ENCODE data around the gene TYW3. TPM values are rescaled to one million over a fixed set of nuclear protein-coding genes. Genes with fewer than 3 reads are reported as not detected.

The TYW3 gene
- total and polyA plus RNA-seq, 4 donors, result 6.2 to 13.1 (median 8.3) TPM

DNA sequence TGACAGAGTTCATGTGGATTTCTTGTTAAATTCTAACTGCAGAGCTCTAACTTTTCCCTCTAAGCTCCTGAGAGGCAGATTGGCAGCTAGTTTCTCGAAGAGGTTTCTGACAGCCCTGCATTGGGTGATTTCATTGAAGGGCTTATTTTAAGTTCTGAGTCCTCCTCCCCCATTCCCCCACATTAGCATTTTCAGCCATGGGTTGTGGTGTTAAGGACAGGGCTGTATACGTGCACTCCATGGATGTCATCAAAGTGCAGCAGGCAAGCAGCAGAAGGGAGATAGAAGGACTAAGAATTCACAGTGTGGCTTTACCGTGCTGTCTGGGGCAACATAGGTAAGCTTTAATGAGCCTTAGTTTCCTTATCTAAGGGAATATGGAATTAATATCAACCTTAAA is 19.1 kb upstream of the TYW3 start:
- TF ChIP-seq REST (IDR thresholded peaks at IDR 0.05), result no peak
- TF ChIP-seq JUND (IDR thresholded peaks at IDR 0.05), result no peak
- Histone ChIP-seq H3K36me3 (ENCODE audit: control insufficient read depth in 4 of 4, insufficient read depth in 3 of 4, low read depth in 1 of 4, low read length in 3 of 4) (peaks cover 5 to 84% (median 67%) of the 10 kb centered on the region in 4 donors), H3K27ac (ENCODE audit: low read depth in 1 of 2, low read length in 2 of 2) (no peak overlapping the region), H3K27me3 (ENCODE audit: control insufficient read depth in 4 of 4, insufficient read depth in 4 of 4, low read length in 3 of 4) (no peaks in the 10 kb centered on the region), H3K4me3 (ENCODE audit: low read depth in 1 of 3, low read length in 3 of 3) (no peak overlapping the region), H3K9me3 (ENCODE audit: control insufficient read depth in 4 of 4, low read length in 3 of 4) (no peaks in the 10 kb centered on the region), H3K9ac (ENCODE audit: low read depth in 1 of 2, low read length in 2 of 2) (no peak overlapping the region), H3K4me1 (ENCODE audit: control insufficient read depth in 4 of 4, insufficient read depth in 4 of 4, low read length in 3 of 4) (no peaks in the 10 kb centered on the region)
- DNase-seq (ENCODE audit: low spot score), result no peak
- 98% methylated on average over 3 of the region's 3 CpGs for whole genome bisulfite sequencing

GRCh38 chr1:74714429-74715235 is 18.3 kb upstream of the TYW3 start:
- Histone ChIP-seq H3K4me1 (ENCODE audit: control insufficient read depth in 4 of 4, insufficient read depth in 4 of 4, low read length in 3 of 4) (no peaks in the 10 kb centered on the region), H3K27me3 (ENCODE audit: control insufficient read depth in 4 of 4, insufficient read depth in 4 of 4, low read length in 3 of 4) (no peaks in the 10 kb centered on the region)

More at GRCh38 chr1:74714429-74715235, 18.3 kb upstream of the TYW3 start:
- no peak for TF ChIP-seq RAD21 (IDR thresholded peaks at IDR 0.05)
- no peak for TF ChIP-seq ZBTB33 (IDR thresholded peaks at IDR 0.05)
- TF ChIP-seq SP1 (IDR thresholded peaks at IDR 0.05), result no peak
- TF ChIP-seq, protein P1, sequence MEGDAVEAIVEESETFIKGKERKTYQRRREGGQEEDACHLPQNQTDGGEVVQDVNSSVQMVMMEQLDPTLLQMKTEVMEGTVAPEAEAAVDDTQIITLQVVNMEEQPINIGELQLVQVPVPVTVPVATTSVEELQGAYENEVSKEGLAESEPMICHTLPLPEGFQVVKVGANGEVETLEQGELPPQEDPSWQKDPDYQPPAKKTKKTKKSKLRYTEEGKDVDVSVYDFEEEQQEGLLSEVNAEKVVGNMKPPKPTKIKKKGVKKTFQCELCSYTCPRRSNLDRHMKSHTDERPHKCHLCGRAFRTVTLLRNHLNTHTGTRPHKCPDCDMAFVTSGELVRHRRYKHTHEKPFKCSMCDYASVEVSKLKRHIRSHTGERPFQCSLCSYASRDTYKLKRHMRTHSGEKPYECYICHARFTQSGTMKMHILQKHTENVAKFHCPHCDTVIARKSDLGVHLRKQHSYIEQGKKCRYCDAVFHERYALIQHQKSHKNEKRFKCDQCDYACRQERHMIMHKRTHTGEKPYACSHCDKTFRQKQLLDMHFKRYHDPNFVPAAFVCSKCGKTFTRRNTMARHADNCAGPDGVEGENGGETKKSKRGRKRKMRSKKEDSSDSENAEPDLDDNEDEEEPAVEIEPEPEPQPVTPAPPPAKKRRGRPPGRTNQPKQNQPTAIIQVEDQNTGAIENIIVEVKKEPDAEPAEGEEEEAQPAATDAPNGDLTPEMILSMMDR (IDR thresholded peaks at IDR 0.05; ENCODE audit: low read depth, low read length, missing input control), result no peak
- no peak for TF ChIP-seq JUND (IDR thresholded peaks at IDR 0.05)
- TF ChIP-seq NR2F2 (IDR thresholded peaks at IDR 0.05), result no peak
- TF ChIP-seq GABPA (IDR thresholded peaks at IDR 0.05 in 1 of 2, conservative IDR thresholded peaks at IDR 0.05 in 1 of 2), result no peak
- TF ChIP-seq EGR1 (IDR thresholded peaks at IDR 0.05; ENCODE audit: low read depth in 2 of 2), result no peak
- no peak for TF ChIP-seq ATF3 (IDR thresholded peaks at IDR 0.05)
- TF ChIP-seq MAX (IDR thresholded peaks at IDR 0.05), result no peak
- no peak for TF ChIP-seq HNF4G (IDR thresholded peaks at IDR 0.05)
- TF ChIP-seq YY1 (IDR thresholded peaks at IDR 0.05), result no peak
- no peak for TF ChIP-seq TAF1 (conservative IDR thresholded peaks at IDR 0.05)
- Histone ChIP-seq H3K9me3 (ENCODE audit: control insufficient read depth in 4 of 4, low read length in 3 of 4) (no peaks in the 10 kb centered on the region), H3K4me3 (ENCODE audit: low read depth in 1 of 3, low read length in 3 of 3) (no peak overlapping the region), H3K36me3 (ENCODE audit: control insufficient read depth in 4 of 4, insufficient read depth in 3 of 4, low read depth in 1 of 4, low read length in 3 of 4) (peaks cover 7 to 80% (median 64%) of the 10 kb centered on the region in 4 donors), H3K27ac (ENCODE audit: low read depth in 1 of 2, low read length in 2 of 2) (no peak overlapping the region), H3K9ac (ENCODE audit: low read depth in 1 of 2, low read length in 2 of 2) (no peak overlapping the region)
- DNase-seq (ENCODE audit: low spot score), result no peak
- 87% methylated on average over 1 of the region's 1 CpG for WGBS

Measured in liver (tissue), 9 donors.